Stimulated activated CD4-positive, alpha-beta T cell treated with anti-CD3 and anti-CD28 coated beads, Interleukin-12 subunit alpha, Interleukin-12 subunit beta, amount 100 ng/mL, for 4 hours (primary cell): ENCODE data around the gene BANF2.
"Not testable (repeated sequence)": the region's sequence is repeated elsewhere in the genome, so short reads cannot be mapped to it uniquely, and the experiment has no call there.

Experiments
- DNase-seq: peaks from one replicate; pipeline ENCODE4 v3.0.0-alpha.2; 2020

BANF2 gene

GRCh38 chr20:17699931-17700351 lies at the start of gene BANF2:
Gene BANF2, plus strand, starts transcription at chr20:17699966. Its CDS starts 25,060 bp downstream, at chr20:17725026.
- no peak for DNase-seq

GRCh38 chr20:17650301-17651128 lies 49.3 kb upstream of the BANF2 start:
- DNase-seq: no peak

GRCh38 chr20:17651129-17651759 lies 48.5 kb upstream of the BANF2 start:
- no peak for DNase-seq

GRCh38 chr20:17651760-17652388 lies 47.9 kb upstream of the BANF2 start:
- DNase-seq: no peak

- no peak for DNase-seq
Measured at GRCh38 chr20:17652411-17652810, 47.4 kb upstream of the BANF2 start.

GRCh38 chr20:17653835-17654648 lies 45.7 kb upstream of the BANF2 start:
- DNase-seq: no peak

GRCh38 chr20:17654649-17655285 lies 45.0 kb upstream of the BANF2 start:
- peak; percentile 10 for DNase-seq

- no peak for DNase-seq
Measured at GRCh38 chr20:17655286-17655651, 44.5 kb upstream of the BANF2 start.

GRCh38 chr20:17655865-17656479 lies 43.8 kb upstream of the BANF2 start:
- no peak for DNase-seq

GRCh38 chr20:17657079-17657825 lies 42.5 kb upstream of the BANF2 start:
- DNase-seq: no peak

GRCh38 chr20:17657898-17658647 lies 41.7 kb upstream of the BANF2 start:
- no peak for DNase-seq

GRCh38 chr20:17658648-17658993 lies 41.1 kb upstream of the BANF2 start:
- no peak for DNase-seq

GRCh38 chr20:17659344-17659743 lies 40.4 kb upstream of the BANF2 start:
- not testable (repeated sequence) for DNase-seq

GRCh38 chr20:17659801-17660200 lies 40.0 kb upstream of the BANF2 start:
- DNase-seq: no peak

- no peak for DNase-seq
Measured at GRCh38 chr20:17660667-17661066, 39.1 kb upstream of the BANF2 start.

- no peak for DNase-seq
Measured at GRCh38 chr20:17661121-17661744, 38.5 kb upstream of the BANF2 start.

GRCh38 chr20:17662333-17663039 lies 37.3 kb upstream of the BANF2 start:
- DNase-seq: no peak

GRCh38 chr20:17663040-17663399 lies 36.7 kb upstream of the BANF2 start:
- no peak for DNase-seq

GRCh38 chr20:17663486-17663885 lies 36.3 kb upstream of the BANF2 start:
- no peak for DNase-seq
